ENCODE data around the gene LCN15. TPM values are rescaled to one million over a fixed set of nuclear protein-coding genes. Genes with fewer than 3 reads are reported as not detected.

Gene LCN15
- total RNA-seq, 1 experiment from 2014 or later = not detected

DNA sequence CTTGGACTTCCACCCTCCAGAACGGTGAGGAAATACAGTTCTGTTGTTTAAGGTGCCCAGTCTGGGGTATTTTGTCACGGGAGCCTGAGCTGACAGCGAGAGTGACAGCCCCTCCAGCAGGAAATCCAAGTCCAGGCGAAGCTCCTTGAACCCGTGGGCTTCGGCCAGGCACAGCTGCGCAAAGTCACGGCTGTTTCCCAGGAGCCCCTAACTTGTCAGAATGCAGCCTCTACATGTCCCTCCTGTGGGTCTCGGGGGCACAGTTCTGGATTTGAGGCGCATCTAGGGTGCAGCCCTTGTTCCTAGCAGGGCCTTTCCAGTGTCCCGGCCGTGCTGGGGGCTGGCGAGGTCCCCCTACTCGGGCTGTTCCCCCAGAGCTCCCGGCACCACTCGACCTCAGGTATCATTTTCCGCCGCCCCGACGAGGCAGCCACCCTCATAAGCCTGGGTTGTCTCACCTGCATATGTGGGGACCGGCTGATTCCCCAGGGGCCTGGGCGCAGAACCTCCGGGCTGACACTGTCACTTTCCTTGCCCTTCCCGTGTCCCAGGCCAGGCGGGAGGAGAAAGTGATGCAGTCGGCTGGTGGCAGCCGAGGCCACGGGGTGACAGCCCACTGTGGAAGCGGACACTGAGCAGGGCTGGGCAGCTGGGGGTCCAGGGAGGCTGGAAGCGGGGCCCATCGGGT lies 10.8 kb downstream of the LCN15 start:
- WGBS (ENCODE audit: extremely low coverage, insufficient read length, low lambda C conversion rate) = no CpG with 5 or more reads among the region's 31 CpGs
- no peak overlapping the region for H3T11ph ChIP-seq (ENCODE audit: low read length)
- no peak overlapping the region for H3K14ac ChIP-seq (ENCODE audit: insufficient read depth, low read length)
- H3K4me2 ChIP-seq (ENCODE audit: insufficient read depth, insufficient read length, low read length) = no peak overlapping the region
- no peak overlapping the region for H3K4ac ChIP-seq (ENCODE audit: low read depth, low read length)
- no peak overlapping the region for H3K23ac ChIP-seq (ENCODE audit: insufficient read length, low read depth, low read length)
- Mint-ChIP-seq H3K27me3 (ENCODE audit: low read depth) (peaks cover 20% of the 10 kb centered on the region), H3K4me1 (peaks cover 0 to 3% of the 10 kb centered on the region in 2 experiments; a peak in 1 of 4 replicates), H3K36me3 (ENCODE audit: insufficient read depth in 1 of 3, low read depth in 3 of 3) (peaks cover 2 to 15% (median 2%) of the 10 kb centered on the region in 3 experiments; a peak in 6 of 7 replicates), H3K4me3 (no peak overlapping the region), H3K27ac (no peak overlapping the region; a peak in 1 of 7 replicates), H3K9me3 (peaks cover 20 to 22% of the 10 kb centered on the region in 2 experiments)
- H2AFZ ChIP-seq (ENCODE audit: low read length) = no peak overlapping the region
- no peak overlapping the region for H3K27ac ChIP-seq (ENCODE audit: insufficient read length, low read depth, low read length)
- H2BK20ac ChIP-seq (ENCODE audit: low read depth, low read length, poor library complexity, severe bottlenecking) = no peak overlapping the region
- DNase-seq = no peak
- H4K91ac ChIP-seq (ENCODE audit: insufficient read length, low read depth, low read length) = no peak overlapping the region
- H2BK5ac ChIP-seq (ENCODE audit: insufficient read length, low read length) = no peak overlapping the region
- H3K79me2 ChIP-seq (ENCODE audit: insufficient read depth, low read length) = no peaks in the 10 kb centered on the region
- H4K8ac ChIP-seq (replicated peaks; ENCODE audit: insufficient read length, low read depth, low read length) = no peak overlapping the region
- no peaks in the 10 kb centered on the region for H3K23me2 ChIP-seq (ENCODE audit: insufficient read length, low read depth, low read length, poor library complexity, severe bottlenecking)
- no peaks in the 10 kb centered on the region for H3K9me3 ChIP-seq (ENCODE audit: control insufficient read depth, low read depth, low read length)
- no peak overlapping the region for H2BK15ac ChIP-seq (ENCODE audit: low read depth, low read length)
- no peak overlapping the region for H2AK5ac ChIP-seq (ENCODE audit: insufficient read length, low read length)
- H3K27me3 ChIP-seq (ENCODE audit: insufficient read depth, low read length) = no peaks in the 10 kb centered on the region
- H3K79me1 ChIP-seq (ENCODE audit: insufficient read depth, low read depth, low read length, poor library complexity, severe bottlenecking) = no peaks in the 10 kb centered on the region
- H3K4me1 ChIP-seq (ENCODE audit: insufficient read depth, low read length) = no peaks in the 10 kb centered on the region
- H2BK12ac ChIP-seq (ENCODE audit: insufficient read length, low read depth, low read length) = no peak overlapping the region
- no peak overlapping the region for H2BK120ac ChIP-seq (ENCODE audit: low read depth, low read length, poor library complexity, severe bottlenecking)
- H3K18ac ChIP-seq (ENCODE audit: insufficient read length, low read depth, low read length) = no peak overlapping the region
- TF ChIP-seq, protein P1, sequence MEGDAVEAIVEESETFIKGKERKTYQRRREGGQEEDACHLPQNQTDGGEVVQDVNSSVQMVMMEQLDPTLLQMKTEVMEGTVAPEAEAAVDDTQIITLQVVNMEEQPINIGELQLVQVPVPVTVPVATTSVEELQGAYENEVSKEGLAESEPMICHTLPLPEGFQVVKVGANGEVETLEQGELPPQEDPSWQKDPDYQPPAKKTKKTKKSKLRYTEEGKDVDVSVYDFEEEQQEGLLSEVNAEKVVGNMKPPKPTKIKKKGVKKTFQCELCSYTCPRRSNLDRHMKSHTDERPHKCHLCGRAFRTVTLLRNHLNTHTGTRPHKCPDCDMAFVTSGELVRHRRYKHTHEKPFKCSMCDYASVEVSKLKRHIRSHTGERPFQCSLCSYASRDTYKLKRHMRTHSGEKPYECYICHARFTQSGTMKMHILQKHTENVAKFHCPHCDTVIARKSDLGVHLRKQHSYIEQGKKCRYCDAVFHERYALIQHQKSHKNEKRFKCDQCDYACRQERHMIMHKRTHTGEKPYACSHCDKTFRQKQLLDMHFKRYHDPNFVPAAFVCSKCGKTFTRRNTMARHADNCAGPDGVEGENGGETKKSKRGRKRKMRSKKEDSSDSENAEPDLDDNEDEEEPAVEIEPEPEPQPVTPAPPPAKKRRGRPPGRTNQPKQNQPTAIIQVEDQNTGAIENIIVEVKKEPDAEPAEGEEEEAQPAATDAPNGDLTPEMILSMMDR (conservative IDR thresholded peaks at IDR 0.05) = no peak
- no peaks in the 10 kb centered on the region for H4K20me1 ChIP-seq (ENCODE audit: control insufficient read depth, insufficient read depth, insufficient read length)
- H4K5ac ChIP-seq (ENCODE audit: insufficient read length, low read depth, low read length) = no peak overlapping the region
- no peak overlapping the region for H3K56ac ChIP-seq (ENCODE audit: insufficient read length, low read depth, low read length)
- H3K9ac ChIP-seq (ENCODE audit: extremely low read depth, insufficient read length, low read length) = no peak overlapping the region
